Colonic mucosa (tissue), 4 donors: ENCODE results near the gene ICAM1. TPM values are rescaled to one million over a fixed set of nuclear protein-coding genes. Genes with fewer than 3 reads are reported as not detected.
A peak's percentile ranks its signal among the peaks of the same experiment; 100 is the strongest.

Experiments used
- DNase-seq: peaks from one replicate; pipeline ENCODE4 v3.0.0-alpha.2; 2020
- H3K27ac ChIP-seq: fragments of 200-600 bp; one replicate; pipeline ENCODE4 v1.8.0; 2021
- H3K27me3 ChIP-seq: fragments of 200-600 bp; one replicate; pipeline ENCODE4 v1.8.0; 2021
- H3K36me3 ChIP-seq: fragments of 200-600 bp; one replicate; pipeline ENCODE4 v1.8.0; 2021
- H3K4me1 ChIP-seq: fragments of 200-600 bp; one replicate; pipeline ENCODE4 v1.8.0; 2021; ENCODE audit warnings: mild to moderate bottlenecking
- H3K4me3 ChIP-seq: fragments of 200-600 bp; one replicate; pipeline ENCODE4 v1.8.0; 2021
- H3K9ac ChIP-seq, 2 donors: one replicate each; pipeline ENCODE4 v1.7.0; 2013; ENCODE audit warnings: control low read depth in 2 of 2, low read depth in 2 of 2, low read length in 2 of 2
- H3K9me3 ChIP-seq: fragments of 200-600 bp; one replicate; pipeline ENCODE4 v1.8.0; 2021
- CTCF ChIP-seq: fragments of 200-600 bp; IDR thresholded peaks from one replicate; pipeline ENCODE4 v1.8.0; 2022; ENCODE audit warnings: antibody characterized with exemption, mild to moderate bottlenecking
- intact Hi-C: fragments of 100-400 bp; cut with DNase I; formaldehyde crosslinking; loops from one replicate; pipeline ENCODE4 v1.14.1; 2022
- total RNA-seq, 2 donors: library from RNA; stranded (reverse); fragmentation: NEBNext Ultra II Directional in 1 of 2; extraction: Animal tissue kit (Norgen Biotek cat#: 25700) in 1 of 2; gene quantifications; one replicate each; pipeline ENCODE4 v1.2.1, GENCODE V29; 2021
- donor health status: healthy.
- donor health status: DM: no; HTN: no; CAD: no.
- donor health status: DM: no; HTN: no; CAD: no.

The ICAM1 gene
- total RNA-seq, 2 donors from 2014 or later: 3.5 to 13.1 TPM

DNA sequence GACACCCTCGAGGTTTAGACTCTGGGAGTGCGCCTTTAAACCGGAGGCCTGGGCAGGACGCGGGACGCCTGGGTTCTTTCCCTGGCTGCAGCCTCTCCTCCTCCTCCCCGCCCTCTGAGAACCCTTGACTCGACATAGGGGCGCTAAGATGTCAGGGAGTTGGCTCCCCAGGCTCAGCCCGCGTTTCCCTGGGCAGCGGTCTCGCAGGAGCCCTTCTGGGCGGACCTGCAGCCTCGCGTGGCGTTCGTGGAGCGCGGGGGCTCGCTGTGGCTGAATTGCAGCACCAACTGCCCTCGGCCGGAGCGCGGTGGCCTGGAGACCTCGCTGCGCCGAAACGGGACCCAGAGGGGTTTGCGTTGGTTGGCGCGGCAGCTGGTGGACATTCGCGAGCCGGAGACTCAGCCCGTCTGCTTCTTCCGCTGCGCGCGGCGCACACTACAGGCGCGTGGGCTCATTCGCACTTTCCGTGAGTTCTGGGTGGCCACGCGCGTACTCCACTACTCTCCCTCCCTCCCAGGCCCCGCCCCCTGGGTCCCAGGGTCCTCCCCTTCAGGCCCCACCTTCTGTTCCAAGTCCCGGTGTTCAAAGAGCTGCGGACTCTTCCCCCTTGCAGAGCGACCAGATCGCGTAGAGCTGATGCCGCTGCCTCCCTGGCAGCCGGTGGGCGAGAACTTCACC, 20.1 kb downstream of the ICAM1 start:
- no peak for TF ChIP-seq CTCF
- Histone ChIP-seq H3K36me3 (no peaks in the 10 kb centered on the region), H3K4me3 (peak overlapping the region; percentile 42), H3K27me3 (peaks cover 80% of the 10 kb centered on the region), H3K9me3 (no peaks in the 10 kb centered on the region), H3K4me1 (peaks cover 51% of the 10 kb centered on the region), H3K27ac (no peak overlapping the region), H3K9ac (peak overlapping the region in 1 of 2 donors; percentile 48)
- DNase-seq: peak; percentile 77
- intact Hi-C loops: no loop called here

GRCh38 chr19:10291554-10292205, 20.8 kb downstream of the ICAM1 start:
- peak overlapping the region; percentile 40 to 48 for H3K9ac ChIP-seq
- DNase-seq: no peak
- intact Hi-C loops: no loop called here
- H3K9me3 ChIP-seq: no peaks in the 10 kb centered on the region
- TF ChIP-seq CTCF: no peak
- H3K4me1 ChIP-seq: peaks cover 53% of the 10 kb centered on the region
- no peaks in the 10 kb centered on the region for H3K36me3 ChIP-seq
- no peak overlapping the region for H3K27ac ChIP-seq
- H3K27me3 ChIP-seq: peaks cover 86% of the 10 kb centered on the region
- H3K4me3 ChIP-seq: peak overlapping the region; percentile 42

DNA sequence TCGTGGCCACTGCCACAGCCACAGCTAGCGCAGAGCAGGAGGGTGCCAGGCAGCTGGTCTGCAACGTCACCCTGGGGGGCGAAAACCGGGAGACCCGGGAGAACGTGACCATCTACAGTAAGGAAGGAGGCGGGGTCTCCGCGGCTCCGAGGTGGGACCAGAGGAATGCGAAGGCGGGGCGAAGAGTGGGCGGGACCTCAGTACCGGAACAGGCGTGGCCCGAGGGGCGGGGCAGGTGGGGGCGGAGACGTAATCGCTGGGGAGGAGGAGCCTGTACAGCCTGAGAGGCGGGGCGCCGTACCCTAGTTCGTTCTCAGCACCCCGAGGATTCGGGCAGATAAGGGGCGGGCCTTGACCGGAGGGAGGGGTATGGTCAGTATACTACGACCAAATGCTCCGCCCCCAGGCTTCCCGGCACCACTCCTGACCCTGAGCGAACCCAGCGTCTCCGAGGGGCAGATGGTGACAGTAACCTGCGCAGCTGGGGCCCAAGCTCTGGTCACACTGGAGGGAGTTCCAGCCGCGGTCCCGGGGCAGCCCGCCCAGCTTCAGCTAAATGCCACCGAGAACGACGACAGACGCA, 21.4 kb downstream of the ICAM1 start:
- H3K27me3 ChIP-seq: peaks cover 88% of the 10 kb centered on the region
- no peaks in the 10 kb centered on the region for H3K36me3 ChIP-seq
- peaks cover 46% of the 10 kb centered on the region for H3K4me1 ChIP-seq
- intact Hi-C loops: no loop called here
- H3K9me3 ChIP-seq: no peaks in the 10 kb centered on the region
- H3K4me3 ChIP-seq: peak overlapping the region; percentile 42
- H3K27ac ChIP-seq: no peak overlapping the region
- peak overlapping the region in 1 of 2 donors; percentile 40 for H3K9ac ChIP-seq
- TF ChIP-seq CTCF: no peak
- peak; percentile 92 for DNase-seq

DNA sequence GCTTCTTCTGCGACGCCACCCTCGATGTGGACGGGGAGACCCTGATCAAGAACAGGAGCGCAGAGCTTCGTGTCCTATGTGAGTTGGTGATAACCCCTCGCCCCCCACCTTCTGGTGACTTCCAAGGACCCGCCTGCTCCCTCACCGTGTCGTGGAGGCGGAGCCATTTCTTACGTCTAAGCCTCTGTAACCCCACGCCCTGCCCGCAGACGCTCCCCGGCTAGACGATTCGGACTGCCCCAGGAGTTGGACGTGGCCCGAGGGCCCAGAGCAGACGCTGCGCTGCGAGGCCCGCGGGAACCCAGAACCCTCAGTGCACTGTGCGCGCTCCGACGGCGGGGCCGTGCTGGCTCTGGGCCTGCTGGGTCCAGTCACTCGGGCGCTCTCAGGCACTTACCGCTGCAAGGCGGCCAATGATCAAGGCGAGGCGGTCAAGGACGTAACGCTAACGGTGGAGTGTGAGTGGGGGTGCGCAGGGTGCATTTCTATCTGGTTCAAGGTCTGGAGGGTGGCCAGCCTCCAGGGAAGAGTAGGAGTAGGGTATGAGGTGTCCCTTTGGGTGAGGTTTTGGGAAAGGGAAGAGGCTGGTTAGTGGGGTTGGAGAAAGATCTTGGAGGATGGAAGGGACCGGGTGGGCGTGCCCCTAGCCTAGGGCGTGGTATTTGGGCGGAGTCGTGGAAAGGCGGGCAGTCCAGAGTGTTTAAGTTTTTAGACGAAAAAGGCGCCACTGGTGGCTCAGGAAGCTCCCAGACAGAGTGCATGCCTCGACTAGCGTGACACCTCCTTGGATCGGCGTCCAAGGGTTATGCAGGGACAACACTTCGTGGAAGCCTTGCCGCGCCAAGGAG, 22.1 kb downstream of the ICAM1 start:
- Histone ChIP-seq H3K36me3 (no peaks in the 10 kb centered on the region), H3K4me3 (peak overlapping the region; percentile 42), H3K9me3 (no peaks in the 10 kb centered on the region), H3K4me1 (peaks cover 44% of the 10 kb centered on the region), H3K27ac (no peak overlapping the region), H3K9ac (peak overlapping the region in 1 of 2 donors; percentile 5), H3K27me3 (peaks cover 81% of the 10 kb centered on the region)
- intact Hi-C loops: no loop called here
- DNase-seq: no peak
- TF ChIP-seq CTCF: no peak
